Measurements from ENCODE around the gene MDM4.
"Not testable (repeated sequence)": the region's sequence is repeated elsewhere in the genome, so short reads cannot be mapped to it uniquely, and the experiment has no call there.

Gene MDM4

DNA sequence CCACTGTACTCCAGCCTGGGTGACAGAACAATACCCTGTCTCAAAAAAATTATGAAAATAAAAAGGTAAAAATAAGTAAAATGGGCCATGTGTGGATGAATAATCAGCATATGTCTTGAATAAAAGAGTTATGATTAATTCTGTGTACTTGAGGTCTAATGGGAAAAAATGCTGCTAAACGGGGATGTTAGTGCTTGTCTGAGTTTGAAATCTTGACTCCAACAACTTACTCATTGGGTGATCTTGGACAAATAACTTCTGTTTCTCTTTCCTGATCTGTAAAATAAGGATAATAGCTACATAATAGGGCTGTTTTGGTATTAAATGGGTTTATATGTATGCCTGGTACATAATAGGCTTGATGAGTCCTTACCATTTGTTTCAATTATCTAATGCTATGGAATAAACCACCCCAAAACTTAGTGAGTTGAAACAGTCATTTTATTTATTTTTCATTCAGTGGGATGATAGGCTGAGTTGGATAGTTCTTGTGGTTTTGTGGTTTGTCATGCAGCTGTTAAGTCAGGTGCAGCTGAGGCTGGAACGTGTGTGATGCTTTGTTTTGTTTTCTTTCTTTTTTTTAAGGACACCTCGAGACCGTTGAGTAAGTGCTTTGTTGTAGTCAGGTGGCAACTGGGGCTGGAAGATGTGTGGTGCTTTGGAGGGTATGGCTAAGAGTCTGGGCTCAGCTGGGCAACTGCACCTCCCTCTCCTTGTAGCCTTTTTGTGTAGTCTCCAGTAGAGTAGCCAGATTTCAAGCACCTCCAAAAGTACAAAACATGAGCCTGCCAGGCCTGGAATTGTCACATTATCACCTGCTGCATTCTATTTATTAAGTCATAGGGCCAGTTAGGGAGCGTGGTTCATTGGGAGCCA, 4.9 kb downstream of the MDM4 start:
- DNase-seq: peak; percentile 86

DNA sequence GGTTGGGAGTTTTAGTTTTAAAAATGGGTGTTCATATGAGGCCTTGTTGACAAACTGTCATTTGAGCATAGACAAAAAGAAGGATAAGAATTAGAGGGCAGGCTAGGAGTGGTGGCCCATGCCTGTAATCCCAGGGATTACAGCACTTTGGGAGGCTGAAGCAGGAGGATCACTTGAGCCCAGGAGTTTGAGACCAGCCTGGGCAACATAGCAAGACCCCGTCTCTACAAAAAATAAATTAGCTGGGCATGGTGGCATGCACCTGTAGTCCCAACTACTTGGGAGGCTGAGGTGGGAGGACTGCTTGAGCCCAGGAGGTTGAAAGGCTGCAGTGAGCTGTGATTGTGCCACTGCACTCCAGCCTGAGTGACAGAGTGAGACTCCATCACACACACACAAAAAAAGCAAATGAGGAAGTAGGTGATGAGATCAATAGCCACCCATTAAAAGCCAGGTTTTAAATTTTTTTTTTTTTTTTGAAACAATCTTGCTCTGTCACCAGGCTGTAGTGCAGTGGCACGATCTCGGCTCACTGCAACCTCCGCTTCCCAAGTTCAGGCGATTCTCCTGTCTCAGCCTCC, 5.8 kb downstream of the MDM4 start:
- not testable (repeated sequence) for DNase-seq

DNA sequence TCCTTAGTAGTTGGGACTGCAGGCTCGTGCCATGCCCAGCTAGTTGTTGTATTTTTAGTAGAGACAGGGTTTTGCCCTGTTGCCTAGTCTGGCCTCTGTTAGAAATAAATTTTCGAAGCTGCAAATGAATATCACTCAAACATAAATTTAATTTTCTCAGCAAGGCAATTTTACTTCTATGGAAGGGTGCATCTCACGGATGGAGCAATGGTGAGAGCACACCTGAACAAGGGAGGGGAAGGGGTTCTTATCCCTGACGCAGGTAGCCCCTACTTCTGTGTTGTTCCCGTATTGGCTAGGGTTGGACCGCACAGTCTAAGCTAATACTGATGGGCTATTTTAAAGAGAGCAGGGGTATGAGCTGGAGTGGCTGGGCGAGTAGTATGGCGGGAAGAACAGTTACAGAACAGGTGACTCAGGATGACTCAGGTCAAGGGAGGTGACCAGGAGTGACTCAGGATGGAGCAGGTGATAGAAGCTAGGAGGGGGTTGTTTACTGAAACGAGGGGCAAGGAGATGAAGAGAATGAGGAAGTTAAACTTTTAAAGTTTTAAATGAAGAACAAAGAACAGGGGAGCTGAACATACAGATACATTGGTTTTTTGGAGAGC, 7.5 kb downstream of the MDM4 start:
- no peak for DNase-seq

DNA sequence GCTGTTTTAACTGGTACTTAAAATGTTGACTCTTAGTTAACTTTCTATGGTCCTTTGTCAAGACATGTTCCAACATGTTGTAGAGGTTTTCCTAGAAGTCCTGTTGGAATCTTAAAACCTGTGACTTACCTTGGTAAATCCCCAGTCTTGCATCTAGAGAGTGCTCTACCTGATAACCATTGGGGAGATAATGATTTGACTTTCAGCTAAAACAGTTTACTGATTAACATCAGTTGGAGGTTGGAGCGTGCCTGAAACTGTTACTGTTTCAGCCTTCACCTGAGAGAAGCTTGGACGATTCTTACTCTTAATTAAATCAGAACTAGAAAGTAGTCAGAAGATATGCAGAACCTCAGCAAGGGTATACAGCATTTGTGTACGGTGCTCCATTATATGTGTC, 8.8 kb downstream of the MDM4 start:
- DNase-seq: no peak

DNA sequence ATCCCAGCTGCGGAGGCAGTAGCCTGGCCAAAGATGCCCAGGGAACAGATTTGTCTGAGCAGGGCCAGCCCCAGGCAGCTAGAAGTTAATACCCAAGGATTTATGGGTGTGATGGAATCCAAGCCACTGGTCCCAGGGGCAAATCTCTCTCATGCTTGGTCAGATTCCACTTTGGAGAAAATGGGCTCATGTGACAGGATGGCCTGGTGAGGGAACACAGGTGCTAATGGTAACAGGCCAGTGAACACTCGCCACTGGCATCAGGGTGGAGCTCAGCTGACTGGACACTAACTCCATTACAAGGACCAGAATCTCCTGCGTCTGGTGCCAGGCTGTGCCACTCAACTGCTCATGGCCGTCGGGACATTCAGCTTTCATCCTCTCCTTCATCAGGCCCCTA, 12.0 kb downstream of the MDM4 start:
- no peak for DNase-seq

DNA sequence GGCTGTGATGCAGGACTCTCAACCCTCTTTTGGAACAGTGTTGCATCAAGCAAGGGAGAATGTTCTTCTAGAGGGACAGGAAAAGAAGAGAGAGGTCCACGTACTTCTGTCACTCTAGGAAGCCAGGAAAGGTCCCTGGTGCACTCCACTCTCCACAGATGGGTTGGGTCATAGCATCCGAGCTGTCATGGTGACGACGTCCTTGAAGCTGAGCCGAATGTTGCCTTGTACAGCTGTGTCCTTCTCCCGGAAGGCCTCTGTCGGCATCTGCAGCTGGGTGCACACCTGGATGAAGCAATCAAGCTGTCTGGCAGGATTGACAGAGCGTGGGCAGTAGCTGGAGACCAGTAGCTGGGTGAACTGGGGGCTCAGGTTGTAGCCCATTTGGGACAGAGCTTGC, 12.5 kb downstream of the MDM4 start:
- DNase-seq: no peak

DNA sequence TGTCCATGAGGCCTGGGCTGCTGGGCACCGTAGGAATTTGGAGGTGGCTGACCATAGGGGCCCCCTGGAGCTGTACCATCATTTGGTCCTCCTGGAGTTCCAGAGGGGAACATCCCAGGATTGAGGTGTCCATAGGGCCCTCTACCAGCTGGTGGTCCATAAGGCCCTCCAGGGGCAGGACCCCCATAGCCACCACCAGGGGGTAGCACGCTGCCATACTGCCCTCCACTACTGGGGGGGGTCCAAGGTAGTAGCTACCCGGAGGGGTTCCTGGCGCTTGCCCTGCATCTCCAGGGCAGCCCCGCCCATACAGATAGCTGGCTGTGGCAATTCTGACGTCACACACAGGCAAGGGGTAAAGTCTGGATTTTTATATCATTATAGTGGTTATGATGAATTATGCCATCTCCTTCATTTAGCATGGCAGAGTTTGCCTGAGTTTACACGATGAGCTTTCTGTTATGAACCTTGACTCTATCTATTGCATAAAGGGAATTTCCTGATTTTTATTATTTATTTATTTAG, 13.2 kb downstream of the MDM4 start:
- DNase-seq: no peak

DNA sequence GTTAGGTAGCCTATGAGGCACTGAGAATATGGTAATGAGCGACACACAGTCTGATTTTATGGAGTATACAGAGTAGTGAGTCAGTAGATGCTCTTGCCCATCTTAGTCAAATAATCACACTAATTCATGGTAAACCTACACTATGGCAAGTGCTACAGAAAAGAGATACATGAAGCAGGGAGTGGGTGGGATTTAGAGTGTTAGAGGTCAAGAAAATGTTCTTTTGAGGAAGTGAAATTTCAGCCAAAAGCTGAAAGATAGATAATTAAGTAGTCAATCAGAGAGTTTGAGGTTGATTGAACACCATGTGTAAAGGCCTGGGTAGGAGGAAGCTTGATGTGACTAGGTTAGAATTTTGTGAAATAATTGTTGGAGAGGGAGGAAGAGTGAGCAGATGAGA, 14.7 kb downstream of the MDM4 start:
- no peak for DNase-seq

DNA sequence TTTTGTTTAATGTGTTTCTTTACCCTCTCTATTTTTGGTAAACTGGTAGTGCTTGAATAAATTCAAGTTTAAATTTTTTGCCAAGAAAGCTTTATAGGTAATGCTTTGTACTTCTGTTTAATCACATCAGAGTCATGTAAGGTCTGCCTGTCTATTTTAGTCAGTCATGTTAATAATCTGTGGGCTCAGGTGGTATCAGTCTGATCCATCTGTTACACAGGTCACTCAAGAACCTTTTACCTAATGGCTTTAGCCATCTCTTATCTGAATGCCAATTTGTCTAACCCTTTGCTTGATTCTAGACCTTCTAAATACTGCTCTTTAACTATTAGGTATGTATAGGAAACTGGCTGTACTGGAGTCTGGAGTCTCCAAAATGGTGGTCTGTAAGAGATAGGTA, 16.6 kb downstream of the MDM4 start:
- no peak for DNase-seq

DNA sequence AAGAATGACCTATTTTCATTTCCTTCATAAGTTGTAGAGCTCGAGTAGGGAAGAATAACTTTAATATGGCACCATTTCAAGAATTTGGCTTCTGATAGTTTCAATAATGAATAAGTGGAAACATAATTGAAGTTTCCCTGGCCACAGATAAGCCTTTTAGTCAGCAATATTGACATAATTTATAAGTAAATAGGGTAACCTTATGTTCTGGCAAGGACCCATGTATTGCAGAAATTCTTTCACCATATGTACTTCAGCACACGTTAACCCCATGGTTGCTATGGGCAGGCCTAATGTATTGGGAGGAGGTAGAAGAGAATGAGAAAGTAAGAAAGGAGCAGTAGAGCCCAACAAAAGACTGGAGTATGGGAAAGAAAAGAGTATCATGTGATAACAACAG, 25.4 kb downstream of the MDM4 start:
- DNase-seq: no peak

DNA sequence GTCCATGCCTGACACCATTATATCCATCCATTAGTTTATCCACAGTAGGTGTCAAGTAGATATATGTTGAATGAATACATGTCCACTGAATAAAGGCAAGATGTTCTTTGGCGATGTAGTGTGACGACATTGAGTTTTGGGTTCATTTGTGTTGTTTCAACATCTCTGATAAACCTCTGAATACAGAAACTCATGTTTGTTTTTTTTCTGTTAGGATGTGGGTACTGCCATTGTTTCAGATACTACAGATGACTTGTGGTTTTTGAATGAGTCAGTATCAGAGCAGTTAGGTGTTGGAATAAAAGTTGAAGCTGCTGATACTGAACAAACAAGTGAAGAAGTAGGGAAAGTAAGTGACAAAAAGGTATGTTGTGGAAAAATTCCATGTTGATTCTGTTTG, 28.1 kb downstream of the MDM4 start:
- peak; percentile 75 for DNase-seq

DNA sequence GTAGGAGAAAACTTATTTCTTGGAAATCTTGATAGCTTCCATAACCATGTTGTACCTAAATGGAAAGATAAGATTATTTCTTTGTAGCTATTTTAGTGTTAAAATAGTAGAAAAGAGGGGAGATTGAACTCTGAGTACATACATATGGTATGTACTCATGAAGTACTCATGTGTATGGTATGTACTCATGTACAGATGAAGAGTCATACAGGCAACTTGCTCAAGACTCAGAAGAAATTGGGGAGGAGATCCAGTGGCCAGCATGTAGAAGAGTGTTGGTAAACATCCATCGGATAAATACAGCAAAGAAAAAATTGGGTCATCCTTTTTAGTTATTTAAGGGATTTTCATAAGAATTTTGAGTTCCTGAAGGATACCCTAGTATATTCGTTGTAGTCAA, 29.0 kb downstream of the MDM4 start:
- DNase-seq: no peak

DNA sequence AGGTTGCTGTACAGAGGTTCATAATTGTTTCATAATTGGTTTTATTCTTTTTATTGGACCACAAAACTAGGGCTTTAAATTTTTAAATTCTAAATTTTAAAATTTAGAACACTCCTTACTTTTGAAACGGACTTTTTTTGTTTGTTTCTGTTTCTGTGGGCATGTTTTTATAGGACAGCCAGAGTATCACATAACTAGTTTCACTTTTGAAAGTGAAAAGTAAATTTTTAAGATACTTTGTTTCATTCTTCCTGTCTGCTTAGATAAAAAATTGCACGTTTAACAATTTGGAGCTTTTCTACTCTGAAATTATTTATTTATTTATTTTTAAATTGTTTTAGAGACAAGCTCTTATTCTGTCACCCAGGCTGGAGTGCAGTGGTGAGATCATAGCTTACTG, 29.7 kb downstream of the MDM4 start:
- DNase-seq: peak; percentile 35

DNA sequence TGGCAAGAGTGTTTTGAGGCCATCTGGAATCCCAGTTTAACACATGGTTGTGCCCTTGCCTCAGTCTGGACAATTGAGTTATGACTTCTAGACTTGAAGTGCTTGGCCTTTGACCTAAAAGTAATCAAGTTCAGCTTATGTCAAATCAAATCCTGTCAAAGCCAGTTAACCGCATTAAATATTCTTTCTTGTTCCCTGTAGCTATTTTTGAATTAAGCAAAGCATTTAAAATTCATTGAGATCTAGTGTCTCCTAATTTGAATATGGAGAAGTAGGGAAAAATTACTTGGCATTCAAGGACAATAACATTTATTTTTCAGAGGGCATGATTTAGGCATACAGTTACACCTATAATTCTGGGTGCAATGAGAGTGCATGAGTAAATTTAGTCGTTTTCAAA, 32.1 kb downstream of the MDM4 start:
- DNase-seq: no peak

DNA sequence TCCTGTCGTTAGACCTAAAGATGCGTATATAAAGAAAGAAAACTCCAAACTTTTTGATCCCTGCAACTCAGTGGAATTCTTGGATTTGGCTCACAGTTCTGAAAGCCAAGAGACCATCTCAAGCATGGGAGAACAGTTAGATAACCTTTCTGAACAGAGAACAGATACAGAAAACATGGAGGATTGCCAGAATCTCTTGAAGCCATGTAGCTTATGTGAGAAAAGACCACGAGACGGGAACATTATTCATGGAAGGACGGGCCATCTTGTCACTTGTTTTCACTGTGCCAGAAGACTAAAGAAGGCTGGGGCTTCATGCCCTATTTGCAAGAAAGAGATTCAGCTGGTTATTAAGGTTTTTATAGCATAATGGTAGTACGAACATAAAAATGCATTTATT, 33.1 kb downstream of the MDM4 start:
- DNase-seq: no peak

DNA sequence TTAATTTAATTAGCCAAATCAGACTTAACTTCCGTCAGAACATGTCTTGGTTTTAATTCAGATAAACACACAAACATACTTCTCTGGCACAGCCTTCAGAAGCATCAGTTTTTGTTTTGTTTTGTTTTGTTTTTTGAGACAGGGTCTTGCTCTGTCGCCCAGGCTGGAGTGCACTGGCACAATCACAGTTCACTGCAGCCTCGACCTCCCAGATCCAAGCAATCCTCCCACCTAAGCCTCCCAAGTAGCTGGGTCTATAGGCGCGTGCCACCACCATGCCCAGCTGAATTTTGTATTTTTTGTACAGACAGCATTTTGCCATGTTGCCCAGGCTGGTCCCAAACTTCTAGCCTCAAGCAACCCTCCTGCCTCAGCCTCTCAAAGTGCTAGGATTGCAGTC, 34.7 kb downstream of the MDM4 start:
- DNase-seq: no peak

DNA sequence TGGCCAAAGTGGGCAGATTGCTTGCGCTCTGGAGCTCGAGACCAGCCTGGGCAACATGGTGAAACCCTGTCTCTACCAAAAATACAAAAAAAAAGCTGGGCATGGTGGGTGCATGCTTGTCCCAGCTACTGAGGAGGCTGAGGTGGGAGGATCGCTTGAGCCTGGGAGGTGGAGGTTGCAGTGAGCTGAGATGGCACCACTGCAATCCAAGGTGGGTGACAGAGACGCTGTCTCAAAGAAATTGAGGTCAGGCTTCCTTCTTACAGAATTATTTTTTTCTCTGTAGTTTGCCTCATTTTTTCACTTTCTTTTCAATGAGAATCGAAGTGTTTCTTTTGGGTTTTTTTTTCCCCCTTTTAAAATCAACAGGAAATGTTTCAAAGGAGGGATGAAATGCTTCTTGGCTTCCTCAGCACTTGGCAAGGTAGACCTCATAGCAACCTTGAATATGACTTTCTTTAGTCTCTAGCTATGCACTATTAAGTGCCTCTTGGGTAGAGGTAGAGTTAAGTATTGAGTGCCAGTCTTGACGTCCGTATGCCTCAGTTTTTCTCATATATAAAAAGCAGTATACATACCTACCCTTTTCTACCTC, 40.3 kb downstream of the MDM4 start:
- no peak for DNase-seq

DNA sequence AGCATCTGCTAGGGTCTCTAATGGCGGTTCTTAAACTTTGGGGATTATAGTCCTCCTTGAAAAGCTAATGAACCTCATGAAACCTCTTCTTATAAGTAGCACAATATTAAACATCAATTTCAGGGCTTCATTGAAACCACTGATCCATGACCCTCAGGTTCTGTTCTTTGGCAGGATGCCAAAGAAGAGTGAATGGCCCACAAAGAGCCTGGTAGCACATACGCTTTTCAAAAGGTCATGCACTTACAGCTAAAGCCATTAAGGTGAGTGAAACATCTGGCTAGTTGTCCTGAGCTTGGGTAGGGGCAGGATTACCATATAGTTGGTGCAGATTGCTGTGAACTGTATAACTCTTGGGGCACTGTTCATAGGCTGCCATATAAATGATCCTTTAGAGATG, 42.3 kb downstream of the MDM4 start:
- DNase-seq: no peak

DNA sequence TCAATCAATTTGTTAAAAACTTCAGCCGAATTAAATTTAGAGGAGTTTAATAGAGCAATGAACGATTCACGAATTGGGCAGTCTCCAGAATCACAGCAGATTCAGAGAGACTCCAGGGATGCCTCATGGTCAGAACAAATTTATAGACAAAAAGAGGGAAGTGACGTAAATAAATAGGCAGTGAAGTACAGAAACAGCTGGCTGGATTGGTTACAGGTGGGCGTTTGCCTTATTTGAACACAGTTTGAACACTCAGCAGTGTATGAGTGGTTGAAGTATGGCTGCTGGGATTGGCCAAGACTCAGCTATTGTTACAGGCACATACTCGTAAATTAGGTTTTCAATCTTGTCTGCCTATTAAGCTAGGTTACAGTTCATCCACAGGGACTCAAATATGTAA, 43.8 kb downstream of the MDM4 start:
- not testable (repeated sequence) for DNase-seq

DNA sequence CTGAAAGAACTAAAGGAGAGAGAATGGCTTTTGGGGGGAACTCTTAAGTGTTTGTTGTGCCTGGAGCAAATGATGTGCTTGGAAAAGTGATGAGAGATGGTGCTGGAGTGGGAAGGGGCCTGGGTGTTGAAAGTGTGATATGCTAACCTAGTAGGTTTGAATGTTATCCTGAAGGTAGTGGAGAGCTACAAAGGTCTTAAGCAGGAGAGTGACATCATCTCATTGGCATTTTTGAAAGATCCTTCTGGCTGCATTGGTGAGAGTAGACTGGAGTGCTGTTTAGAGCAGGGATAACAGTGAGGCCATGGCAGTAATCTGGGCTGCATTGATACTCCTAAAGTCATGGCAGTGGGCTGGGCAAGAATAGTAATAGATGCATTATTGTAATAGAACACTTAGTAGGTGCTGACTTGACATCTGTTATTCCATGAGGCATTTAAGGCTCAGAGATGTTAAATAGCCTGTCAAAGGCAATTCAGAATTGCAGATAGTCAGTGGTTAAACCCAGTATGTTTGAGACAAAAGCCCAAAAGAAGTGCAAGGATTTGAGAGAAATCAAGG, 44.5 kb downstream of the MDM4 start:
- no peak for DNase-seq

DNA sequence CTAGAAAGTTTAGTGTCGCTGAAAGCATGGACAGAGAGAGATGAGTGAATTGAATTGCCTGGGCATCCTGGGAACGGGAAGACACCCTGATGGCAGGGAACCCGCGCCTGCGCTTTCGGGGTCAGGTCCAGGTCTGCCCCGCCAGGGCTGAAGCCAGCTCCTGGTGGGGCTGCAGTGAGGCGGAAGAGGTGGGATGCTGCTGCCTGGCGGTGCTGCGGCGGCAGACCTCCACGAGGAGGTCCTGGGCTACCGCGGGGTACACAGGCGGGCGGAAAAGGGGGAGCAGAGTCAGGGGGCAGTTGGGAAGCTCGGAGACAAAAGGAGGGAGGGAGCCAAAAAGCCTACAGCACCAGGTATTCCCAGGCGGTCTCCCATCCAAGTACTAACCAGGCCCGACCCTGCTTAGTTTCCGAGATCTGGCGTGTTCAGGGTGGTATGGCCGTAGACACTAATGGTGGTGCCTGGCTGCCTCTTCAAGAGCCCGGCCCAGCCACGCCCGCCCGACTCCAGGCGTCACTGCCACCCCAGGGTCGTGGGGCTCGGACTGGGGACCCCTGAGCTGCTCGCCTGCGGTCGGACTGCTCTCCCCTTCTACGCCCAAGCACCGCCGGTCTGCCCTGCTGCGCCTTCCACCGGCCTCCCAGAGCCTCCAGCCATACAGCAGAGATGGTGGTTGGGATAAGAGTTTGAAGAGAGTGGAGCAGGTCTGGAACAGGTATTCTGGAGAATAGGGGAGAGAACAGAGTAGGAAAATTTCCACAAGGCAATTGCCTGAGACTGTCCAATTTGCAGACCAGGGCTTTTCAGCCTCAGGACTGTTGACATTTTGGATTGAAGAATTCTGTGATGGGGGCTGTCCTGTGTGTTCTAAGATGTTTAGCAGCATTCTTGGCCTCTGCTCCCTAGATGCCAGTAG, 46.1 kb downstream of the MDM4 start:
- DNase-seq: no peak

DNA sequence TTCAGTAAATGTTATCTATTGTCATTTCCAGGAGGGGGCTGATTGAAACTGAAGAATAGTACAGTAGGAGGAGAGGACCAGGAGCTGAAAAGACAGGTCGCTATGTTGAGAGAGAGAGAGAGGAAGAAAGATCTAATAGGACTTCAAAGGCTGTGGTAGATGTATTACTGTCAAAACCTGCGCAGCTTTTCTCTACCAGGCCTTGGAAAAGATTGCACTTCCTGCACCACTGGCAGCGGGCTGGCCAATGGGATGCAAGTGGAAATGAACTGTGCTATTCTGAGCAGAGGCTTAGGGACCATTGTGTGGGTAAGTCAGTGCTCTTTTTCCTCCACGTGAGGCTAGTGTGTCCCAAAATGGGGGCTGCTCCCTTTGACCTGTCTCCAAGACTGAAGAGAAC, 47.1 kb downstream of the MDM4 start:
- no peak for DNase-seq
